GM12878 (cell line): Measurements from ENCODE around the gene MRPS22. TPM values are rescaled to one million over a fixed set of nuclear protein-coding genes. Genes with fewer than 3 reads are reported as not detected.

ENCODE experiments used
- BHLHE40 ChIP-seq, 2 experiments: fragments of 450-650 bp in 1 of 2; IDR thresholded peaks; 2 replicates each; pipeline ENCODE4 v1.6.1; 2011 to 2017; ENCODE audit warnings: low read depth in 2 of 2, borderline replicate concordance in 1 of 2, improper control_type of control experiment in 1 of 2, low read length in 1 of 2, mild to moderate bottlenecking in 1 of 2
- BMI1 ChIP-seq: fragments of 450-650 bp; IDR thresholded peaks from 2 replicates; pipeline ENCODE4 v1.6.1; 2016; ENCODE audit warnings: mild to moderate bottlenecking, moderate library complexity, borderline replicate concordance
- CBX3 ChIP-seq: fragments of 200-600 bp; sonication (generic); IDR thresholded peaks from 2 replicates; pipeline ENCODE4 v1.6.1; 2016; ENCODE audit warnings: low read depth, borderline replicate concordance
- CEBPB ChIP-seq, 2 experiments: fragments of 150-350 bp in 1 of 2; IDR thresholded peaks; 2 replicates each; pipeline ENCODE4 v1.6.1; 2012 to 2014; ENCODE audit warnings: low read depth in 2 of 2, low read length in 2 of 2, borderline replicate concordance in 1 of 2, inconsistent platforms in 1 of 2
- CREM ChIP-seq: IDR thresholded peaks from 2 replicates; pipeline ENCODE4 v1.6.1; 2014; ENCODE audit warnings: antibody characterized with exemption, low read depth
- E4F1 ChIP-seq: fragments of 450-650 bp; IDR thresholded peaks from 2 replicates; pipeline ENCODE4 v1.6.1; 2018; ENCODE audit warnings: borderline replicate concordance, mild to moderate bottlenecking; ENCODE audit not compliant: partially characterized antibody
- IRF3 ChIP-seq: fragments of 450-650 bp; IDR thresholded peaks from 2 replicates; pipeline ENCODE4 v1.6.1; 2014; ENCODE audit warnings: mild to moderate bottlenecking
- LARP7 ChIP-seq: fragments of 450-650 bp; IDR thresholded peaks from 2 replicates; pipeline ENCODE4 v1.6.1; 2017; ENCODE audit warnings: mild to moderate bottlenecking
- NFXL1 ChIP-seq: fragments of 450-650 bp; IDR thresholded peaks from 2 replicates; pipeline ENCODE4 v1.6.1; 2017; ENCODE audit warnings: antibody characterized with exemption, mild to moderate bottlenecking, borderline replicate concordance
- NR2C2 ChIP-seq: IDR thresholded peaks from 2 replicates; pipeline ENCODE4 v1.6.1; 2011; ENCODE audit warnings: borderline replicate concordance, low read depth; ENCODE audit not compliant: control insufficient read depth, insufficient read length
- PAX5 ChIP-seq: IDR thresholded peaks from 2 replicates; pipeline ENCODE4 v1.6.1; 2011; ENCODE audit warnings: low read depth, low read length, borderline replicate concordance
- PAX8 ChIP-seq: fragments of 450-650 bp; IDR thresholded peaks from 2 replicates; pipeline ENCODE4 v1.6.1; 2017; ENCODE audit warnings: mild to moderate bottlenecking, moderate library complexity
- POLR2A ChIP-seq: IDR thresholded peaks from 2 replicates; pipeline ENCODE4 v1.6.1; 2011; ENCODE audit warnings: low read depth, mild to moderate bottlenecking, low read length
- RFX5 ChIP-seq: IDR thresholded peaks from 2 replicates; pipeline ENCODE4 v1.6.1; 2011; ENCODE audit warnings: low read depth, low read length, improper control_type of control experiment
- SIN3A ChIP-seq: IDR thresholded peaks from 2 replicates; pipeline ENCODE4 v1.6.1; 2012; ENCODE audit warnings: low read depth, low read length, improper control_type of control experiment
- SMAD1 ChIP-seq: fragments of 450-650 bp; IDR thresholded peaks from 2 replicates; pipeline ENCODE4 v1.6.1; 2018; ENCODE audit warnings: mild to moderate bottlenecking, low read depth; ENCODE audit not compliant: partially characterized antibody
- SMARCA5 ChIP-seq: fragments of 450-650 bp; IDR thresholded peaks from 2 replicates; pipeline ENCODE4 v1.6.1; 2017; ENCODE audit warnings: mild to moderate bottlenecking
- SPI1 ChIP-seq: IDR thresholded peaks from 2 replicates; pipeline ENCODE4 v1.6.1; 2011; ENCODE audit warnings: low read depth, mild to moderate bottlenecking, low read length, moderate library complexity, borderline replicate concordance; ENCODE audit not compliant: insufficient read depth
- SREBF2 ChIP-seq: IDR thresholded peaks from 2 replicates; pipeline ENCODE4 v1.6.1; 2012; ENCODE audit warnings: mild to moderate bottlenecking, low read length
- ZBTB40 ChIP-seq: fragments of 450-650 bp; IDR thresholded peaks from 2 replicates; pipeline ENCODE4 v1.6.1; 2016; ENCODE audit warnings: mild to moderate bottlenecking, moderate library complexity, borderline replicate concordance
- ZNF217 ChIP-seq: fragments of 450-650 bp; IDR thresholded peaks from 2 replicates; pipeline ENCODE4 v1.6.1; 2017; ENCODE audit warnings: antibody characterized with exemption, mild to moderate bottlenecking
- ZNF24 ChIP-seq: fragments of 450-650 bp; IDR thresholded peaks from 2 replicates; pipeline ENCODE4 v1.6.1; 2017; ENCODE audit warnings: antibody characterized with exemption, mild to moderate bottlenecking
- polyA plus RNA-seq, 11 experiments: library from polyadenylated mRNA; depleted of rRNA in 4 of 11; unstranded in 6 of 11; stranded (reverse) in 5 of 11; fragments of >200 nt; fragmentation: Nextera tagmentation in 4 of 11; fragmentation: Illumina TruSeq in 1 of 11; extraction: Ambion mirVana in 4 of 11; extraction: Trizol in 1 of 11; gene quantifications; 1 replicate in 1 of 11; 2 replicates in 10 of 11; pipeline versions ENCODE4 v1.2.1 to v1.2.3, GENCODE V29; 2011 to 2016; ENCODE audit warnings: inconsistent platforms in 2 of 11, missing spikeins in 2 of 11, low read depth in 1 of 11
- total RNA-seq, 4 experiments: library from RNA; depleted of rRNA in 3 of 4; stranded (reverse); fragments of >200 nt in 3 of 4; fragmentation: Illumina TruSeq in 1 of 4; extraction: Trizol in 1 of 4; gene quantifications; 2 replicates each; pipeline versions ENCODE4 v1.2.1 to v1.2.3, GENCODE V29; 2013 to 2021

MRPS22 gene
- total and polyA plus RNA-seq, 10 of the 15 experiments (the other 5 are each of a cell fraction or from before 2014, with no cell fraction given) = 44.3 to 146 (median 75.2) TPM

GRCh38 chr3:139389552-139390368 is 45.9 kb downstream of the MRPS22 start, which contains the start of gene COPB2 (continued):
- TF ChIP-seq BHLHE40 (IDR thresholded peaks at IDR 0.05; ENCODE audit: borderline replicate concordance in 1 of 2, low read depth in 2 of 2, low read length in 1 of 2) (peak in 1 of 2 experiments; percentile 15; a peak in 1 of 4 replicates), BMI1 (peak; percentile 97), POLR2A (peak; percentile 93), ZNF24 (no peak), RFX5 (peak; percentile 74; the same call in 1 of the 2 replicates), PAX8 (no peak), IRF3 (0 out of 2 replicates have a peak, but pooled peaks have one; percentile 17), PAX5 (0 out of 2 replicates have a peak, but pooled peaks have one; percentile 13), ZNF217 (no peak), E4F1 (peak; percentile 56), CEBPB (IDR thresholded peaks at IDR 0.05; ENCODE audit: borderline replicate concordance in 1 of 2, low read depth in 2 of 2, low read length in 2 of 2) (no peak), SMAD1 (peak; percentile 13), SMARCA5 (0 out of 2 replicates have a peak, but pooled peaks have one; percentile 12), CREM (peak; percentile 85), SPI1 (no peak), ZBTB40 (peak; percentile 75), NFXL1 (no peak), NR2C2 (no peak), SREBF2 (no peak), CBX3 (no peak), SIN3A (no peak), LARP7 (no peak)
